ENCODE data around the gene PDXDC1. TPM values are rescaled to one million over a fixed set of nuclear protein-coding genes. Genes with fewer than 3 reads are reported as not detected.
A peak's percentile ranks its signal among the peaks of the same experiment; 100 is the strongest.
"Not testable (repeated sequence)": the region's sequence is repeated elsewhere in the genome, so short reads cannot be mapped to it uniquely, and the experiment has no call there.

The PDXDC1 gene
- total RNA-seq, 2 experiments from 2014 or later = 52.6 to 53.9 TPM

DNA sequence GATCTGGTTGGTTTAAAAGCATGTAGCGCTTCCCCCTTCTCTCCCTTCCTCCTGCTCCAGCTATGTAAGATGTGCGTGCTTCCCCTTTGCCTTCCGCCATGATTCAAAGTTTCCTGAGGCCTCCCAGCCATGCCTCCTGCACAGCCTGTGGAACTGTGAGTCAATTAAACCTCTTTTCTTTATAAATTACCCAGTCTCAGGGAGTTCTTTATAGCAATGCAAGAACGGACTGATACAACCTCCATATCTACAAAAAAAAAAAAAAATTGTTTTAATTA, 16.6 kb upstream of the PDXDC1 start:
- DNase-seq = no peak
- Mint-ChIP-seq H3K27ac (no peak overlapping the region), H3K4me1 (ENCODE audit: low read depth) (no peaks in the 10 kb centered on the region), H3K4me3 (no peak overlapping the region), H3K9me3 (peaks cover 1% of the 10 kb centered on the region), H3K36me3 (ENCODE audit: low read depth) (no peaks in the 10 kb centered on the region), H3K27me3 (ENCODE audit: low read depth) (peaks cover 3% of the 10 kb centered on the region)
- CTCF ChIA-PET = no interaction called here
- intact Hi-C loops (cut with micrococcal nuclease) = no loop called here

DNA sequence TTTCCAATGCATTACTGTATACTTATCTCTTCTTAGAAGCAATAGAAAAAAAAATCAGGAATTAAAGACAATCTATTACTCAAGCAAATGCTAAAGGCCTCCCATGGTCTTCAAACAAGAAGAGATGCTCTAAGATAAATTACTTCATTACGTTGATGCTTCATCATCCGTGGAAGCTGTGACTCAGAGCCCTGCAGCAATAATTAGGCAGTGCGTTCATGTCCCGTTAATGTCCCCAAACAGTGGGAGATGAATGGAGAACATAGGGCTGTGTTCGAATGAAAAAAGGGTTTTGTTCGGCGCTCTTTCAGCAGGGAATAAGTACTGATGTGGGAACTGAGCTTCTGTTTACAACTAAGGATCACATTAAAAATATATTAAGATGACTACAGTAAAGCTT, 15.9 kb upstream of the PDXDC1 start:
- no peaks in the 10 kb centered on the region for H3K36me3 Mint-ChIP-seq (ENCODE audit: low read depth)
- no peak overlapping the region for H3K27ac Mint-ChIP-seq
- H3K9me3 Mint-ChIP-seq = peaks cover 1% of the 10 kb centered on the region
- intact Hi-C loops (cut with micrococcal nuclease) = no loop called here
- CTCF ChIA-PET = no interaction called here
- DNase-seq = no peak
- H3K4me1 Mint-ChIP-seq (ENCODE audit: low read depth) = no peaks in the 10 kb centered on the region
- no peak overlapping the region for H3K4me3 Mint-ChIP-seq
- H3K27me3 Mint-ChIP-seq (ENCODE audit: low read depth) = peaks cover 5% of the 10 kb centered on the region

DNA sequence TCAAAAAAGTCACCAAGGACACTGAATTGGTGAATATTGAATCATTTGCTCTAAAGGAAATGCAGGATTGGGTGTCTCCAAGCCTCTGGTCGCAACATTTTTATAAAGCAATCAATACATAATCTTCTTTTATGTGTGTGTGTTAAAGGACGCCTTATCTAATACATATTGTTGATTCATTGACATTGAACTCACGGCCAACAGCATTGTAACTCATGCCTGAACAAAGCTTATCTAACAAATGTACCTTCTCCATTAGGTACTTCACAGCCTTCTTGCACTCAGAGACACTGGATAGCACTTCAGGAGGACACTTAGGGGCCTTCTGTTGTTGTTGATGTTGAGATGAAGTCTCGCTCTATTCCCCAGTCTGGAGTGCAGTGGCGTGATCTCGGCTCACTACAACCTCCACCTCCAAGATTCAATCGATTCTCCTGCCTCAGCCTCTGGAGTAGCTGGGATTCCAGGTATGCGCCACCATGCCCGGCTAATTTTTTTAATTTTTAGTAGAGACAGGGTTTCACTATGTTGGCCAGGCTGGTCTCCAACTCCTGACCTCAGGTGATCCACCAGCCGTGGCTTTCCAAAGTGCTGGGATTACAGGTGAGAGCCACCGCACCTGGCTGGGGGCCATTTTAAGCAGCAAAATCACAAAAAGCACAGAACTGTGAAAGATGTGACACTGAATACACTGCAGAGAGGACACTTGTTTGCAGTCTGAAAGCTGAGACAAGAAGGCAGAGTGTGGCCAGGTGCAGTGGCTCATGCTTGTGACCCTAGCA, 13.2 kb upstream of the PDXDC1 start:
- no peaks in the 10 kb centered on the region for H3K4me1 Mint-ChIP-seq (ENCODE audit: low read depth)
- intact Hi-C loops (cut with micrococcal nuclease) = no loop called here
- no peak for DNase-seq
- H3K9me3 Mint-ChIP-seq = peaks cover 1% of the 10 kb centered on the region
- peaks cover 5% of the 10 kb centered on the region for H3K27me3 Mint-ChIP-seq (ENCODE audit: low read depth)
- CTCF ChIA-PET = interaction anchor here (0.6 kb wide), 2 partner anchors 18 to 31 kb away, joined by 3 read pairs; no protein-coding TSS in a partner anchor
- no peaks in the 10 kb centered on the region for H3K36me3 Mint-ChIP-seq (ENCODE audit: low read depth)
- no peak overlapping the region for H3K4me3 Mint-ChIP-seq
- no peak overlapping the region for H3K27ac Mint-ChIP-seq

DNA sequence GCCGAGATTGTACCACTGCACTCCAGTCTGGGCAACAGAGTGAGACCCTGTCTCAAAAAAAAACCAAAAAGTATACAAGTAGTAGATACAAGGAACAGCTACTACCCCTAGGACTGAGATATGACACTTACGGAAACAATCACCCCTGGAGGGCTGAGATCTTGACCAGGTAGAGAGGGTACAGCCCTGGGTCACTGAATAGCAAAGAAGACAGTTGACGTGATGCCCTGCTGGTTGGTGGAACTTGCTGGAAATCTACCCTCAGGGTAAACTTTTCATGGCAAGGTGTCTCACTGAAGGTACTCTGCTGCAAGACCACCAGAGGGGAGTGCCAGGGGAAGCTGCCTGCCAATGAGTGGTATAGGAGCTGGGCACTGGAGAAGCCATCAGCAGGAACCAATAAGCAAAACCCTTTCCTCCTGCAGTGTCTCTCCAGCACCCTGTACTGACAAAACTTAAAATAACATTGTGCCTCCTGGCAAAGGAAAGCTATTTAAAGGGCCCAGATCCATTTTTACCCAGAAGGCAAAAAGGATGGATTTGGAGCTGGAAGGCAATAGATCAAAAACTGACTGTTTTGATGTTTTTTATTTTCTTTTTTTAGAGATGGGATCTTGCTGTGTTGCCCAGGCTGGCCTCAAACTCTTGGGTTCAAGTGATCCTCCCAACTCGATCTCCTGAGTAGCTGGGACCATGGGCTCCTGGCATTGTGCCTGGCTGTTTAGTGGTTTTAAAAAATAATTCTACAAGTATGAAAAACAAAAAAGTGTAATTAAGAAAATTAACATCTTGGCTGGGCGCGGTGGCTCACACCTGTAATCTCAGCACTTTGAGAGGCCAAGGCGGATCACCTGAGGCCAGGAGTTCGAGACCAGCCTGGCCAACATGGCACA, 11.3 kb upstream of the PDXDC1 start:
- no peak for DNase-seq
- H3K4me1 Mint-ChIP-seq (ENCODE audit: low read depth) = no peaks in the 10 kb centered on the region
- peaks cover 1% of the 10 kb centered on the region for H3K9me3 Mint-ChIP-seq
- intact Hi-C loops (cut with micrococcal nuclease) = no loop called here
- H3K36me3 Mint-ChIP-seq (ENCODE audit: low read depth) = no peaks in the 10 kb centered on the region
- CTCF ChIA-PET = interaction anchor here (0.6 kb wide), 1 partner anchor 109 kb away, joined by 3 read pairs; no protein-coding TSS in a partner anchor
- H3K27ac Mint-ChIP-seq = no peak overlapping the region
- H3K4me3 Mint-ChIP-seq = no peak overlapping the region
- peaks cover 5% of the 10 kb centered on the region for H3K27me3 Mint-ChIP-seq (ENCODE audit: low read depth)

DNA sequence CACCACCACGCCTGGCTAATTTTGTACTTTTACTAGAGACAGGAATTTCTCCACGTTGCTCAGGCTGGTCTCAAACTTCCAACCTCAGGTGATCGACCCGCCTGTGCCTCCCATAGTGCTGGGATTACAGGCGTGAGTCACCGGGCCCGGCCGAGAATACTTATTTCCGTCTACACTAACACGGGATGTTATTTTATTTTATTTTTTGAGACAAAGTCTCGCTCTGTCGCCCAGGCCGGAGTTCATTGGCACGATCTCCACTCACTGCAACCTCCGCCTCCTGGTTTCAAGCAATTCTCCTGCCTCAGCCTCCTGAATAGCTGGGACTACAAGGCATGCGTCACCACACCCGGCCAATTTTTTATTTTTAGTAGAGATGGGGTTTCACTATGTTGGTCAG, 9.5 kb upstream of the PDXDC1 start:
- peaks cover 5% of the 10 kb centered on the region for H3K27me3 Mint-ChIP-seq (ENCODE audit: low read depth)
- H3K36me3 Mint-ChIP-seq (ENCODE audit: low read depth) = no peaks in the 10 kb centered on the region
- intact Hi-C loops (cut with micrococcal nuclease) = no loop called here
- H3K4me3 Mint-ChIP-seq = no peak overlapping the region
- no peak for DNase-seq
- H3K9me3 Mint-ChIP-seq = peaks cover 1% of the 10 kb centered on the region
- CTCF ChIA-PET = no interaction called here
- H3K4me1 Mint-ChIP-seq (ENCODE audit: low read depth) = no peaks in the 10 kb centered on the region
- H3K27ac Mint-ChIP-seq = no peak overlapping the region

DNA sequence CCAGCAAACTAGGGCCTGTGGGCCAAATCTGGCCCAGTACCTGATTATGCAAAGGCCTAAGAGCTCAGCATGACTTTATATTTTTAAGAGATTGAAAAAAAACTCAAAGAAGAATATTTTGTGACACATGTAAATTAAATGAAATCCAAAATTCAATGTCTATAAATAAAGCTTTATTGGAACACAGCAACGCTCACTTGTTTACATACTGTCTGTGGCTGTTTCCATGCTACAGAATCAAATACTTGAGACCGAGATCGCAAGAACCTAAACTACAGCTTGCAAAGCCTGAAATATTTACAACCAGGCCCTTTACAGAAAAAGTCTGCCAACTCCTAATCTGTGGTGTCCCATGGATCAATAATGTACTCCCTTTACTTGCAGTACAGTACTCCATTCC, 5.0 kb upstream of the PDXDC1 start:
- H3K36me3 Mint-ChIP-seq (ENCODE audit: low read depth); CTCF ChIA-PET: not testable (repeated sequence)

DNA sequence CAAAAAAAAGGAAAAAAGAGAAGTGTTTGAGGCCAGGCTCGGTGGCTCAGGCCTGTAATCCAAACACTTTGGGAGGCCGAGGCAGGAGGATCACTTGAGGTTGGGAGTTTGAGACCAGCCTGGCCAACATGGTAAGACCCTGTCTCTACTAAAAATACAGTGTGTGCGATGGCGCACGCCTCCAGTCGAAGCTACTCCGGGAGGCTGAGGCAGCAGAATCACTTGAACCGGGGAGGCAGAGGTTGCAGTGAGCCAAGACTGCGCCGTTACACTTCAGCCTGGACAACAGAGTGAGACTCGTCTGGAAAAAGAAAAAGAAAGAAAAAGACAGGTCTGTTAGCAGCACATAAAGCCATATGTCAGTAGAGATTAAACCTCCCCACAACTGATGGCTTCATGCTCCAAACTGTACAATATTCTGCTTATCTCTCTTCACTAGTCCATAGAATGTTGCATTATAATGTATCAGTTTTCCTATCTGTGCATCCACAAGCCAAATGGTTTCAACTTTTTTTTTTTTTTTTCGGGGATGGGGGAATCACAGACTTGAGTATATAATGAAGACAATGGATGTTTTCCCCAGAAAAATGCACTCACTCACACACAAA, 3.1 kb upstream of the PDXDC1 start:
- H3K36me3 Mint-ChIP-seq (ENCODE audit: low read depth); H3K4me3 Mint-ChIP-seq; DNase-seq; H3K9me3 Mint-ChIP-seq; CTCF ChIA-PET; intact Hi-C loops (cut with micrococcal nuclease); H3K27me3 Mint-ChIP-seq (ENCODE audit: low read depth); H3K27ac Mint-ChIP-seq: not testable (repeated sequence)
- H3K4me1 Mint-ChIP-seq (ENCODE audit: low read depth) = peaks cover 14% of the 10 kb centered on the region

More for the DNA sequence above, 5.0 kb upstream of the PDXDC1 start:
- intact Hi-C loops (cut with micrococcal nuclease); H3K27me3 Mint-ChIP-seq (ENCODE audit: low read depth); H3K4me1 Mint-ChIP-seq (ENCODE audit: low read depth); H3K27ac Mint-ChIP-seq; H3K4me3 Mint-ChIP-seq; H3K9me3 Mint-ChIP-seq; DNase-seq: not testable (repeated sequence)

DNA sequence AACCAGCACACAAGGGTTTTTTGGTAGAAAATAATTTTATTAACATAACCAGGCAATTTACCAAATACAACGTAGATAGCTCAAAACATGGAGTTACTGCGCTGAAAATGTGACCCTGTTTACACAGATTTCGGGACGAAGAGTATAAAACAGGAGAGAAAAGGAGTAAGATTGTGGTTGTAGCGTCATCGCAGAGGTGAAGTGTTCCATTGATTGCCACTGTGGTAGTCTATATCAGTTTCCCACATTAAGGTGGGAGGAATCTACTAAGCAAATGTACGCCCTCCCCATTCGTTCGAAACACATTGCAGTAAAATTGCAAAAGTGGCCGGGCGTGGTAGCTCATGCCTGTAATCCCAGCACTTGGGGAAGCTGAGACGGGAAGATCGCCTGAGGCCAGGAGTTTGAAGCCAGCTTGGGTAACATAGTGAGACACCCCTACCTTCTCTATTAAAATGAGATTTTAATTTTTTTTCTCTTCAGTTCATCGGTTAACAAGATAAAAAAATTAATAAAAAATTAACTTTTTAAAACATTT, 972 bp upstream of the PDXDC1 start:
- H3K27ac Mint-ChIP-seq; DNase-seq; H3K9me3 Mint-ChIP-seq; H3K27me3 Mint-ChIP-seq (ENCODE audit: low read depth); H3K36me3 Mint-ChIP-seq (ENCODE audit: low read depth); intact Hi-C loops (cut with micrococcal nuclease): not testable (repeated sequence)
- Mint-ChIP-seq H3K4me3 (peak overlapping the region; percentile 53), H3K4me1 (ENCODE audit: low read depth) (peaks cover 17% of the 10 kb centered on the region)
- CTCF ChIA-PET = interaction anchor here (0.6 kb wide), 1 partner anchor 645 kb away, joined by 4 read pairs; no protein-coding TSS in a partner anchor

DNA sequence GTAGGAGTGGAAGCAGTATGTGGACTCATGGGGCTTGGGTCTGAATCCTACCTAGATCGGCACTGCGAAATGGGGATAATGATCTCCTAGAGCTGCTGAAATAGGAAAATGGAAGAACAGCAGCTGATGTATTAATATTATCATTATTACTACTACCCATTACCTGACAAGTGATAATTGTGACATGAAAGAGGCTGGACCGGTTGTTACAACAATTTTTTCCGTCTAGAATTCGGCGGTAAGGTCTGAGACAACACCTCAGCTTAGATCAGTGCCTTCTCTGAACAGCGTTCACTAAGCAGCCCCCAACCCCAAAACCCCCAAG, 533 bp upstream of the PDXDC1 start:
- DNase-seq; intact Hi-C loops (cut with micrococcal nuclease); H3K27me3 Mint-ChIP-seq (ENCODE audit: low read depth); H3K9me3 Mint-ChIP-seq; H3K36me3 Mint-ChIP-seq (ENCODE audit: low read depth): not testable (repeated sequence)
- CTCF ChIA-PET = interaction anchor here (0.6 kb wide), 1 partner anchor 645 kb away, joined by 4 read pairs; no protein-coding TSS in a partner anchor
- Mint-ChIP-seq H3K4me1 (ENCODE audit: low read depth) (peaks cover 17% of the 10 kb centered on the region), H3K4me3 (peak overlapping the region; percentile 88), H3K27ac (peak overlapping the region; percentile 90)

DNA sequence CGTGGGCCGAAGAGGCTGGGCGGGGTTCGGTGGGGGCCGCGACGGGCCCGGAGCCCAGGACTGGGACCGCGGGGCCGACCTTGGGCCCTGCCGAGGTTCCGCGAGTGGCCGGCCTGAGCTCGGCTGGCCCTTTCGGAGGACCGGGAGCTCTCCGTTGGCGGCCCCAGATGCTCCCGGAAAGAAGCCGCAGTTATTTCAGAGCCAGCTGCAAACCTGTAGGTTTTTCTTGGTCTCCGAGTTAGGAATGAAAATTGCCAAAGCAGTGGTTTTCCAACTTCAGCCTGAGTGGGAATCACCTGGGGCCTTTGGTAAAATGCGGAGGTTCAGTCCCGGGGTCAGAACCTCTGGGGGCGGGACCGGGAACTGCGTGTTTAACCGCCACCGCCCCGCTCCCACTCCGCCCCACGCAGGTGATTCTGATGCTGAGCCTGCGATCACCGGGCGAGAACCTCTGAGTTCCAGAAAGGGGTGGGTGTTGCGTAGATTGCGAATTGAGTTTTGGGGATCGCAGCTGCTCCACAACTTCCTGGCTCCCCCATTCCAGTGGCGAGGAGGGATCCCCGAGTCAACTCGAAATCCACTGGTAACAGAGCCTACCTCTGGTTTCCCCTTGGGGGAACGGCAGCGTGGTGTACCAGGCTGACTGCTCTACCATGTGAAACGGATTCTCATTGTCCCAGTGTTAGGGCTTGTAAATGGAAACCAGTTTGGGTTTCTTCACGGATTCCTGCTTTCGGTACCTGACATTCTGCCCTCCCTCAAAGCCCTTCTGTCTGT, 780 bp downstream of the PDXDC1 start:
- peak; percentile 72 for DNase-seq
- Mint-ChIP-seq H3K27ac (peak overlapping the region; percentile 78), H3K4me3 (peak overlapping the region; percentile 85), H3K4me1 (ENCODE audit: low read depth) (peaks cover 26% of the 10 kb centered on the region)
- intact Hi-C loops (cut with micrococcal nuclease) = loop anchor here (5.0 kb wide), 1 partner anchor 37 kb away; no protein-coding TSS in a partner anchor
- H3K9me3 Mint-ChIP-seq; H3K36me3 Mint-ChIP-seq (ENCODE audit: low read depth); CTCF ChIA-PET; H3K27me3 Mint-ChIP-seq (ENCODE audit: low read depth): not testable (repeated sequence)

DNA sequence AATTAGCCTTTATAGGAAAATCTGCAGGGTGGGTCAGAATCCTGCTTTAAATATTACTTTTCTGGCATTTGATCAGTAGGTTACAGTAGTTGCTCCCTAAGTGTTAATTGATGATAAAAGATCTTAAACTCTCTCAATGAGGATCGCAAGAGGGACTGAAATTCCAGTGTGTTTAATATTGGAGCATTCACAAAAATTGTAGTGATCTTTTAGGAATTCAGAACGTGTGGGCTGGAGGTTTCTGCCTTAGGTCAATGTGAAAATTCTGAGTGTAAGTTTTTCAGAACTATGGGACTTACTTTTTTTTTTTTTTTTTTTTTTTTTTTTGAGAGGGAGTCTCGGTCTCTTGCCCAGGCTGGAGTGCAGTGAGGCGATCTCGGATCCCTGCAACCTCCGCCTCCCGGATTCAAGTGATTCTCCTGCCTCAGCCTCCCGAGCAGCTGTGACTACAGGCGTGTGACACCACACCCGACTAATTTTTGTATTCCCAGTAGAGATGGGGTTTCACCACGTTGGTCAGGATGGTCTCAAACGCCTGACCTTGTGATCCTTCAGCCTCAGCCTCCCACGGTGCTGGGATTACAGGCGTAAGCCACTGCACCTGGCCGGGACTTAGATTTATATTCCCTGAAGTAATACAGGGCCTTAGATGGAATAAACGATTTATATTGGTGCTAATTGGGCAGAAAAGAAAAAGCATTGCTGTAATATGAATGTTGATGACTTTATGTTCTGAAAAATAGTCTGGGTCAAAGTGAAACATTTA, 2.3 kb downstream of the PDXDC1 start:
- intact Hi-C loops (cut with micrococcal nuclease) = loop anchor here (5.0 kb wide), 1 partner anchor 35 kb away; no protein-coding TSS in a partner anchor
- H3K27ac Mint-ChIP-seq; H3K36me3 Mint-ChIP-seq (ENCODE audit: low read depth); H3K27me3 Mint-ChIP-seq (ENCODE audit: low read depth); H3K9me3 Mint-ChIP-seq; CTCF ChIA-PET; H3K4me3 Mint-ChIP-seq; DNase-seq: not testable (repeated sequence)
- peaks cover 30% of the 10 kb centered on the region for H3K4me1 Mint-ChIP-seq (ENCODE audit: low read depth)

Data from activated naive CD4-positive, alpha-beta T cell treated with anti-CD3 and anti-CD28 coated beads for 36 hours (primary cell).